Thyroid gland (tissue), 4 donors: ENCODE data around the gene CBLB.

Experiments
- CTCF ChIP-seq, 6 experiments: fragments of 200-600 bp in 3 of 6; fragments of 450-650 bp in 3 of 6; sonication (generic) in 3 of 6; IDR thresholded peaks; one replicate each; pipeline ENCODE4 v1.5.1; 2016 to 2019; ENCODE audit warnings: antibody characterized with exemption in 6 of 6, mild to moderate bottlenecking in 2 of 6, inconsistent platforms in 1 of 6, moderate library complexity in 1 of 6
- POLR2A ChIP-seq, 2 donors: fragments of 450-650 bp; IDR thresholded peaks; one replicate each; pipeline ENCODE4 v1.6.1; 2017; ENCODE audit warnings: antibody characterized with exemption in 2 of 2, mild to moderate bottlenecking in 2 of 2, moderate library complexity in 1 of 2

GRCh38 chr3:105877336-105877910, 8.6 kb upstream of the CBLB start:
- TF ChIP-seq CTCF (IDR thresholded peaks at IDR 0.05) (no peak), POLR2A (IDR thresholded peaks at IDR 0.05) (no peak)
